Epithelial cell of proximal tubule (primary cell): ENCODE data around the gene PHEX. TPM values are rescaled to one million over a fixed set of nuclear protein-coding genes. Genes with fewer than 3 reads are reported as not detected.

Experiments used
- DNase-seq: peaks from one replicate; pipeline ENCODE4 v3.0.0-alpha.2; 2011; ENCODE audit warnings: low read depth
- H3K4me3 ChIP-seq: 2 replicates; pipeline ENCODE4 v1.5.1; 2011; ENCODE audit warnings: low read depth, mild to moderate bottlenecking, low read length
- CTCF ChIP-seq: conservative IDR thresholded peaks from 2 replicates; pipeline ENCODE4 v1.5.1; 2012; ENCODE audit warnings: low read depth, mild to moderate bottlenecking, low read length
- total RNA-seq: library from RNA; depleted of rRNA; stranded (reverse); fragments of >200 nt; gene quantifications from 2 replicates; pipeline ENCODE4 v1.2.3, GENCODE V29; 2015

The PHEX gene
- total RNA-seq, 1 donor from 2014 or later, result 0.29 TPM

GRCh38 chrX:22237479-22237878, 205.4 kb downstream of the PHEX start:
- no peak overlapping the region for H3K4me3 ChIP-seq
- DNase-seq, result no peak
- TF ChIP-seq CTCF, result no peak

- peak; percentile 25 for DNase-seq
These were observed 214.5 kb downstream of the PHEX start for GRCh38 chrX:22246620-22247019.

GRCh38 chrX:22247169-22247568, 215.0 kb downstream of the PHEX start:
- TF ChIP-seq CTCF, result no peak
- no peak for DNase-seq
- no peak overlapping the region for H3K4me3 ChIP-seq

More at GRCh38 chrX:22246620-22247019, 214.5 kb downstream of the PHEX start:
- H3K4me3 ChIP-seq, result no peak overlapping the region
- no peak for TF ChIP-seq CTCF

- no peak overlapping the region for H3K4me3 ChIP-seq
- DNase-seq, result no peak
- no peak for TF ChIP-seq CTCF
These were observed 216.3 kb downstream of the PHEX start for GRCh38 chrX:22248401-22248800.

GRCh38 chrX:22249371-22249770, 217.2 kb downstream of the PHEX start:
- DNase-seq, result no peak
- no peak for TF ChIP-seq CTCF

GRCh38 chrX:22268706-22269105, 236.6 kb downstream of the PHEX start:
- H3K4me3 ChIP-seq, result no peak overlapping the region
- no peak for DNase-seq
- TF ChIP-seq CTCF, result no peak

More at GRCh38 chrX:22249371-22249770, 217.2 kb downstream of the PHEX start:
- no peak overlapping the region for H3K4me3 ChIP-seq

GRCh38 chrX:22272613-22273012, 240.5 kb downstream of the PHEX start, which contains the start of gene CBLL2:
CBLL2 (plus strand) TSS chrX:22272913; CDS start chrX:22272992, 79 bp downstream.
- H3K4me3 ChIP-seq, result no peak within 1 kb of the TSS
- DNase-seq, result no peak

More at GRCh38 chrX:22272613-22273012, 240.5 kb downstream of the PHEX start, which contains the start of gene CBLL2:
- TF ChIP-seq CTCF, result no peak
